Right renal pelvis (tissue), 4 donors: ENCODE results near the gene ZNF865. TPM values are rescaled to one million over a fixed set of nuclear protein-coding genes. Genes with fewer than 3 reads are reported as not detected.

ENCODE experiments used
- DNase-seq, 4 donors: peaks; one replicate each; pipeline ENCODE4 v3.0.0-alpha.2; 2013; ENCODE audit warnings: low read depth in 4 of 4, low spot score in 3 of 4, missing footprints in 1 of 4
- polyA plus RNA-seq, 4 donors: library from polyadenylated mRNA; unstranded; fragments of 120-200 nt; gene quantifications; one replicate each; pipeline ENCODE4 v1.2.1, GENCODE V29; 2013; ENCODE audit not compliant: insufficient read length in 4 of 4

Gene ZNF865
- polyA plus RNA-seq, 4 donors, result 7.3 to 12.7 (median 7.8) TPM

DNA sequence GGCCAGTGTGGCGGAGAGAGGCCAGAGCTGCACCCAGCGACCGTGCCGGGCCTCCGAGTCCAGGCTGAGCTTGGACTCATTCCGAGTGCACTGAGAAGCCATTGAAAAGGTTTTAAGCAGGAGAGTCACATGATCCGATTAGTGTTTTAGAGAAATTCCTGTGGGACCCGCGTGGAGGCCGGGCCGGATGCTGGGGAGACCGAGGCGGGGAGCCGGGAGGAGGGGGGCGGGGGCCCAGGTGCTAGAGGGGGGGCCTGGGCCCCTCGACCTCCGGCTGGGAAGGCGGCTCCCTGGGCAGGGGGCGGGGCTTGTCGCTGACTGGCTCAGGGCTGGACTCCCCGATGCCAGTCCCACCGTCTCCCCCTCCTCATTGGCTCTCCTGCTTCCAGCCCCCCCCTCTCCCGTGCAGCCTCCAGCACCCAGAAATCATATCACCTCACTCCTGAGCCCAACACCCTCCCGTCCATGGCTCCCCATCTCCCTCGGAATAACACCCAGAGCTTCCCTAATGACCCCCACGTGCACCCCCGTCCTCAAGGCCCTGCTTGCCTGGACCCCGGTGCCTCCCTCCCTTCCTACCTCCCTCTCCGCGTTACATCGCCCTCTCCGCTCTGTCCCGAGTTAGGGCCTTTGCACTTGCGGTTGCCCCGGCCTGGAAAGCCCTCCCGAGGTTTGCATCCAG lies 19.6 kb upstream of the ZNF865 start:
- DNase-seq, result peak in 3 of 4 donors; percentile 68 to 79 (median 77)

DNA sequence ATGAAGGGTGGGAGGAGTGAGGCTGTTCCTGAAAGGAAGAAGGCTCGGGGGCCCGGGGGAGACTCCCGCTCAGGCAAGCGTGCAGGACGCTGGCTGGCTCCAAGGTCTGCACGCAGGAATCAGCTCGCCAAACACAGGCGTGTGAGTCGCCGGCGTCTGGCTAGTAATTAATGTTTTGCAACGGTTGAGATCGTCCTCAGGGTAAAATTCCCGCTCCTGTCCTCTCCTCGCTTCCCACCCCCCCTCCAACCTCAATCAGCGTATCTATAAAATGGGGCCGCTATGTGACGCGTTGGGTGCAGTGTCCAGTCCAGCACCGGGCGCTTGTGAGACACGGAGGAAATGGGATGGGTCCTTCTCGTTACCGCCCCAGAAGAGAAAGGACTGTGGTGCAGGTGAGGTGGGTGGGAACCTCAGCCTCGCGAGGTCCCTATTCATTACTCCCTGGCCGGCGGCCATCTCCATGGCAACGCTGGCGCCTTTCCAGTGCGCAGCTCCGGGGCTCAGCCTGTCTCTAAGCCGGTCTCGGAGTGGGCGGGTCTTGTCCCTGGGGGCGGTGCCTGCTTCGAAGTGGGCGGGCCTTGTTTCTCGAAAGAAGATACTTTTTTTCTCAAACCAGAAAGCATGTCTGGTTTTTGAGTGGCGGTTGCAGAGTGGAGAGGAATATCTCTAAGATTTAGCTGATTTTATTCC lies 18.3 kb upstream of the ZNF865 start:
- DNase-seq, result peak; percentile 89 to 95 (median 92)

DNA sequence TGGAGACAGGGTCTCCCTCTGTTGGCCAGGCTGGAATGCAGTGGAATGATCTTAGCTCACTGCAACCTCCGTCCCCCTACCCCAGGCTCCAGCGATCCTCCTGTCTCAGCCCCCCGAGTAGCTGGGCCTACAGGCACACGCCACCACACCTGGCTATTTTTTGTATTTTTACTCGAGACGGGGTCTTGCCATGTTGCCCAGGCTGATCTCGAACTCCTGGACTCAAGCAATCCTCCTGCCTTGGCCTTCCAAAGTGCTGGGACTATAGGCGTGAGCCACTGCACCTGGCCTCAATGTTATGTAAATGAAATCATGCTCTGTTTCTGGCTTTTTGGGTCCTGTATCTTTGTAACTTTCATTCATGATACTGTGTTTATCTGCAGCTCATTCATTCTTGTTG lies 16.7 kb upstream of the ZNF865 start:
- DNase-seq, result no peak

GRCh38 chr19:55590109-55590508 lies 15.3 kb upstream of the ZNF865 start:
- no peak for DNase-seq

GRCh38 chr19:55590617-55591016 lies 14.8 kb upstream of the ZNF865 start:
- no peak for DNase-seq

- DNase-seq, result no peak
Measured at GRCh38 chr19:55591555-55591954, 13.9 kb upstream of the ZNF865 start.

- no peak for DNase-seq
Measured at GRCh38 chr19:55592391-55593090, 12.9 kb upstream of the ZNF865 start.

GRCh38 chr19:55593096-55593772 lies 12.2 kb upstream of the ZNF865 start:
- no peak for DNase-seq

- no peak for DNase-seq
Measured at GRCh38 chr19:55594996-55595545, 10.4 kb upstream of the ZNF865 start.

- no peak for DNase-seq
Measured at GRCh38 chr19:55596304-55596703, 9.1 kb upstream of the ZNF865 start.

GRCh38 chr19:55597501-55597921 lies 7.9 kb upstream of the ZNF865 start:
- DNase-seq, result no peak

GRCh38 chr19:55598034-55598433 lies 7.4 kb upstream of the ZNF865 start:
- no peak for DNase-seq

DNA sequence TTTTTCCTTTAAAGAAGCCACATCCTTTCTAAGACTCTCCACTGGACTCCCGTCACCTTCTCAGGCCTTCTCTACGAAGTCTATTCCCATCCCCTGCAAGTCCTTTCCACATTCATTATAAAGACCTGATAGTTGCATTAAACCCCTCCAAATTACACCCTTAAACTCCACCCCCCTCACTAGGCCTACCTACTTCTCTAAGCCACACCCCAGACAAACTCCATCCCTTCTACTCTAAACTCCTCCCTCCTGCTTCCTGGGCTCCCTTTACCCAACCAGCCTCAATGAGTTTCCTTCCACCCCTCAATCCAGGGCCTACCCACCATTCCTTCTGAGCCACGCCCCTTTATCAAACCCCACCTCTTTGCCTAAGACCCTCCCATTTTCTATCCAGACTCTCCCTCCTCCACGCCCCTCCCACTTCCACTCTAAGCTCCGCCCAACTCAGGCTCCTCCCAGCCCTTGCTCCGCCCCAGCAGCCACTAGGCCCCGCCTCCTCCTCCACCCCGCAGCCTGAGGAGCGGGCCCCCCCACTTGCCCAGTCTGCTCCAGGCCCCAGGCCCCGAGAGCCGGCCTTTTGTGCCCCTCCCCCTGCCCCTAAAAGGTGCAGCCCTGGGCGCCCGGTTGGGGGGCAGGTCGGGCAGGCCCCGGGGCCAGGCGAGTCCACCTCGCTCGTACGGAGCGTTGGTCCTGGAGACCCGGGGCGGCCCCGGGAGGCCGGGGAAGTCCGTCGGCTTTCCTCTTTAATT lies 6.6 kb upstream of the ZNF865 start:
- DNase-seq, result peak; percentile 81 to 86 (median 82)

DNA sequence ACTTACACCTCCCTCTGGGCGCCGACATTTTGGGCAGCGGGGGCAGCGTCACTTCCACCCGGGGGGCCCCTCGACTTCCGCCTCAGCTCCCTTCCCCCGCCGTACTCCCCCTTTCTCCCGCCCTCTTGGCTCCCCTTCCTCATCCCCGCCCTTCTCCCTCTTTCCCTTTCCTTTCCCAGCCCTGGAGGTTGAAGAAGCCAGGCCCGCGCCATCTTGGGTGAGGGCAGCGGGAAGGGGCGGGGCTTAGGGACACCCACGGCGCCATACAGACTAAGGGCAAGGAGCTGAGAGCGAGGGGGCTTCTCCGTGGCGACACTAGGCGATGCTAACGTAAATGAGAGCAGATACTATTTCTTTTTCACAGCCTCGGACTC lies 6.0 kb upstream of the ZNF865 start, which contains the start of gene FIZ1:
TSS of gene FIZ1 (minus strand) at position 50 of the 374 bp plus-strand sequence. CDS start 1,652 bp downstream, outside the sequence.
- peak; percentile 98 to 100 (median 100) for DNase-seq

- DNase-seq, result peak; percentile 77 to 99 (median 91)
Measured at GRCh38 chr19:55599842-55600661, 5.4 kb upstream of the ZNF865 start, which contains the start of gene ZNF524. TSS of gene ZNF524 (plus strand) at chr19:55600288. CDS start at chr19:55602113, 1,825 bp downstream.

DNA sequence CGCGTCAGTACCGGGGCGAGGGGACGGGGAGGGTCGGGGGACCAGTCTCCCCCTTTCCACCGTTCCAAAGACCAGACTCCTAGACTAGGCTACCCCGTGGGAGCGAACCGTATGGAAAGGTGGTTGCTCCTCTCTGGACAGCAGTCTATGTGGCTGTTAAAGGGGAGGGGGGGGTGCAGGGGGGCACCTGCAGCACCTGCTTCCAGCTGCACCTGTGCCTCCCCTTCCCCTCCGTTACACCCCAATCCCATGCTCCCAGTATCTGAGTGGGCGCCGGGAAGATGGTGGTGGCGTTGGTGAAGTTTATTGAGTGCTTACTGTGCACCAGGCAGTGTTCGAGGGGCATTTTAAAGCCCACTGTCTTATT lies 4.8 kb upstream of the ZNF865 start:
- DNase-seq, result no peak

GRCh38 chr19:55601084-55601483 lies 4.4 kb upstream of the ZNF865 start:
- DNase-seq, result no peak

DNA sequence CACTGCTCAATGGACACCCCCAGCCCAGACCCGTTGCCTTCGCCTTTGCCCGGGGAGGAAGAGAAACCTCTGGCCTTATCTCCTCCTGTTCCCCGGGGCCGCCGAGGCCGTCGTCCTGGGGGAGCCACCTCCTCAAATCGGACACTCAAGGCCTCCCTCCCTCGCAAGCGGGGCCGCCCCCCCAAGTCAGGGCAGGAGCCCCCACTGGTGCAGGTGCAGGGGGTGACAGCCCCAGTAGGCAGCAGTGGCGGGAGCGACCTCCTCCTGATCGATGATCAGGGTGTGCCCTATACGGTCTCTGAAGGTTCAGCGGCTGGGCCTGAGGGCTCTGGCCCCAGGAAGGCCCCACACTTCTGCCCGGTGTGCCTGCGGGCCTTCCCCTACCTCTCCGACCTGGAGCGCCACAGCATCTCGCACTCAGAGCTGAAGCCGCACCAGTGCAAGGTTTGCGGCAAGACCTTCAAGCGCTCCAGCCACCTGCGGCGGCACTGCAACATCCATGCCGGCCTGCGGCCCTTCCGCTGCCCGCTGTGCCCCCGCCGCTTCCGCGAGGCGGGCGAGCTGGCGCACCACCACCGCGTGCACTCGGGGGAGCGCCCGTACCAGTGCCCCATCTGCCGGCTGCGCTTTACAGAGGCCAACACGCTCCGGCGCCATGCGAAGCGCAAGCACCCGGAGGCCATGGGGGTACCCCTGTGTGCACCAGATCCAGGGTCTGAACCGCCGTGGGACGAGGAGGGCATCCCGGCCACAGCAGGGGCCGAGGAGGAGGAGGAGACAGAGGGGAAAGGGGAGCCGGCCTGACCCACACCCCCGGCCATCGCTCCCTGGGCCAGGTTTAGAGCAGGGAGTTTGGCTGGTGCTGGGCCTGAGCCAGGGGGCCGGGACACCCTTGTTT lies 3.1 kb upstream of the ZNF865 start:
- no peak for DNase-seq
